IPS-18a (cell line): ENCODE measurements around the gene ATP1B1.

Source experiments
- H3K27ac ChIP-seq: one replicate; pipeline ENCODE4 v1.5.1; 2013; ENCODE audit warnings: low read length
- H3K27me3 ChIP-seq: one replicate; pipeline ENCODE4 v1.6.1; 2013; ENCODE audit warnings: mild to moderate bottlenecking, low read length; ENCODE audit not compliant: control insufficient read depth, insufficient read depth
- H3K36me3 ChIP-seq: one replicate; pipeline ENCODE4 v1.6.1; 2013; ENCODE audit warnings: low read depth, low read length; ENCODE audit not compliant: control insufficient read depth
- H3K4me1 ChIP-seq: one replicate; pipeline ENCODE4 v1.6.1; 2013; ENCODE audit warnings: low read depth, low read length; ENCODE audit not compliant: control insufficient read depth
- H3K4me3 ChIP-seq: one replicate; pipeline ENCODE4 v1.5.1; 2013; ENCODE audit warnings: low read length
- H3K9ac ChIP-seq: one replicate; pipeline ENCODE4 v1.6.1; 2013; ENCODE audit warnings: mild to moderate bottlenecking, low read length, moderate library complexity
- H3K9me3 ChIP-seq: one replicate; pipeline ENCODE4 v1.6.1; 2013; ENCODE audit warnings: low read depth, low read length; ENCODE audit not compliant: control insufficient read depth

The ATP1B1 gene

DNA sequence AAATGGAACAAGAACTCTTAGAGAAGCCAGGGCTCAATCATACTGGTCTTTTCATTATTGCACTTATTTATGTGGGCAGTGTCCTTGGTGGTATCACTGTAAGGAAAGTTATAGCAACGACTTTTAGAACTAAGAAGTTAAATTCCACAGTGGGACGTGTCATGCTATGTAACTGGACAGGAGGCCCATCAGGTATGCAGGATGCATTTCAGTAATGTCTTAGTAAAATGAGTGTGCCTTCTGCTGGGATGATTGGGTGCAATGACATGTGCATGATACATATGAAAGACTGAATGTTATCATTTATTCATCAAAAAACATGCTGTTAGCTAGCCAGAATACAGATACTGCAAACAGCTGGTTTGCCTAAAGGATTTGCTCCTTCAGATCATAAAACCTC, 6.9 kb upstream of the ATP1B1 start:
- no peak overlapping the region for H3K4me3 ChIP-seq
- no peak overlapping the region for H3K9ac ChIP-seq
- H3K4me1 ChIP-seq = peaks cover 10% of the 10 kb centered on the region
- peaks cover 8% of the 10 kb centered on the region for H3K27me3 ChIP-seq
- H3K36me3 ChIP-seq = no peaks in the 10 kb centered on the region
- H3K27ac ChIP-seq = no peak overlapping the region
- H3K9me3 ChIP-seq = no peaks in the 10 kb centered on the region

DNA sequence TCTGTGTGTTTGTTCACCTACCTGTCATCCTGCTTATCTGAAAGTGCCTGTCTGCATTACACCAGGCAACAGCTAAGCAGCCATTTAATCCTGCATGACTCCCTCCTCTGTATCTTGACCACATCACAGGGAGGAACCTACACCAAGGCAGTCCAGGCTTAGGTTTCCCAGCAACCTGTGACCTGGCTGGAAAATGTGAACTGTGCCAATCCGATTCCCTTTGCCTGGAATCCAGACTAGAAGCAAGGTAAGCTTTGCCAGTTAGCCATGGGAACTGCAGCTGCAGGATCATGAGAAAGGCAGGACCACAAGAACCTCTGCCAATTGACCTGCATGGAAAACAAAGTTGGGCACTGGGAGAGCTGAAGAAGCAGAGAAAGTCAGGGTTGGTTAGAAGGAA, 6.3 kb upstream of the ATP1B1 start:
- no peaks in the 10 kb centered on the region for H3K36me3 ChIP-seq
- H3K27ac ChIP-seq = no peak overlapping the region
- no peak overlapping the region for H3K4me3 ChIP-seq

DNA sequence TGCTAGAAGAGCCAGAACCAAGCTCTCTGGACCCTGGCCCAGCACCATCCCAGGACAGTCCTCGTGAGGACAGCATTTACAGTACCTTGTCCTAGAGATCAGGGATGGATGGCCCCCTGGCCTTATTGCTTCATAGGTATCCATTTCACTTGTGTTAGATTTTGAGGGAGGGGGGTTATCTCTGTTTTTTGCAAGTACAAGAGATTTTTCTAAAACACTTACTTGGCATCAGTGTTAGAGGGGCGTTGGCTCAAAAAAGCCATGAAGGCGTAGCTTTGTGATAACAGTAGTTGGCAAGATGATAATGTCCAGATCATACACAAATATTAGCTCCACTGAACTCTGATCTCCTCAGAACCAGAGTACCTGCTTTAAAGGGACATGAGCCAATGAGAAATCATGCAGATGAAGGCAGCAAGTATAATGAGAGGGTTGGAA, 5.8 kb upstream of the ATP1B1 start:
- Histone ChIP-seq H3K9ac (no peak overlapping the region), H3K27ac (no peak overlapping the region), H3K36me3 (no peaks in the 10 kb centered on the region), H3K4me3 (no peak overlapping the region), H3K9me3 (no peaks in the 10 kb centered on the region), H3K27me3 (peaks cover 12% of the 10 kb centered on the region), H3K4me1 (peaks cover 18% of the 10 kb centered on the region)

More for the DNA sequence above, 6.3 kb upstream of the ATP1B1 start:
- Histone ChIP-seq H3K9ac (no peak overlapping the region), H3K9me3 (no peaks in the 10 kb centered on the region), H3K4me1 (peaks cover 16% of the 10 kb centered on the region), H3K27me3 (peaks cover 12% of the 10 kb centered on the region)

DNA sequence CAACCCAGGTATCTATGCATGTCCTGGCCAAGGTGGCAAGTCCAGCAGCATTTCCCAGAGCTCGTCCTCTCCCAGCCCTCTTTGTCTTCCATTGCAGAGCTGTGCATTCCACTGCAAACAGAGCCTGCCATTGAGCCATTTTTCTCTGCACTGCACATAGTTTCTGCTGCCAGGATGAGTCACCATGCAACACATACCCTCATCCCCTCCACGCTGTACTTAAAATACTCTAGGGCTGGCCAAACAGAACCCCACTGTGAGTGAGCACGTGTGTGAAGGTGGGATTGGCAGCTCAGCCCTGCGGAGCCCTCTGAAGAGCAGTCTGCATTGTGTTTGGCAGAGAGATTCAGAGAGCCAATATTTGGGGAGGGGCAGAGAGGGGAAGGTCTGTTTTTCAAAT, 3.9 kb upstream of the ATP1B1 start:
- Histone ChIP-seq H3K36me3 (no peaks in the 10 kb centered on the region), H3K27ac (no peak overlapping the region), H3K27me3 (peaks cover 17% of the 10 kb centered on the region), H3K4me1 (peaks cover 18% of the 10 kb centered on the region), H3K9me3 (no peaks in the 10 kb centered on the region), H3K4me3 (no peak overlapping the region), H3K9ac (no peak overlapping the region)

DNA sequence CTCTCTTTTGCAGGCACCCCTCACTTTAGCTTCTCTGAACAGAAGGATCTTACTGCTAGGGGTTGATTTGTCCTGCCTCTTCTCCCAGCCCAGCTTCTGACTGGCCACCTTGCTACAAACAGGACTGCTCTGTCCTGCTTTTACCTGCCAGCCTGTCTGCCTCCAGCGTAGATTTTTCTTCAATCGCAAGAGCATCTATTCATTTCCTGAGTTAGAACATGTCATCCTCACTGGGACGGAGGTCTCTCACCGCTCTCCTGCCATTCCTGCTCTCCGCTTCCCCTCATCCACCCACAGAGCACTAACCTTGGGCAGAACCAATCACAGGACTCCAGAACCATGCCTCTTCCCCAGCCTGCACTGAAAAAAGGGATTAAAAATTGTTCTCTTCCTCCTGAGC, 3.5 kb upstream of the ATP1B1 start:
- H3K27me3 ChIP-seq = peaks cover 17% of the 10 kb centered on the region
- H3K4me1 ChIP-seq = peaks cover 18% of the 10 kb centered on the region
- H3K9ac ChIP-seq = no peak overlapping the region
- H3K4me3 ChIP-seq = no peak overlapping the region
- no peaks in the 10 kb centered on the region for H3K36me3 ChIP-seq
- no peak overlapping the region for H3K27ac ChIP-seq
- no peaks in the 10 kb centered on the region for H3K9me3 ChIP-seq

DNA sequence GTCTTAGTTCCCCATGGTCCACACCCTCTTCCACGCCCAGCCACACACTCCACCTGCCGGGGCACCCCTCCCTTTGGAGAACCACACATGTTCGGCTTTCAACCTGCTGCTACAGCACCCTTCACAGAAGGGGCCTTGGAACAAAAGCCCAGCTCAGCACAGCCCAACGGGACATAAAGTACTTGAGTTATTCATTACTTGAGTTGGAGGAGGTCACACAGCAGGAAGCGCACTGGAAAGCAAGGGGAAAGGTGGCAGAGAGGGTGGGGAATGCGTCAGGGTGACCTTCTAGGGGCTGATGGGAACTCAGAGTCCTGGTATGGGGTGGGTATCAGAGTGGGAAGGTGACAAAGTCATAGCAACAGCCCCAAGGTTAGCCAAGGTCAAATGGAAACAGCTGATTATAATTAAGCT, 3.0 kb upstream of the ATP1B1 start:
- peaks cover 21% of the 10 kb centered on the region for H3K4me1 ChIP-seq
- H3K36me3 ChIP-seq = no peaks in the 10 kb centered on the region
- peaks cover 17% of the 10 kb centered on the region for H3K27me3 ChIP-seq
- no peaks in the 10 kb centered on the region for H3K9me3 ChIP-seq
- H3K27ac ChIP-seq = no peak overlapping the region
- H3K4me3 ChIP-seq = no peak overlapping the region
- H3K9ac ChIP-seq = no peak overlapping the region

DNA sequence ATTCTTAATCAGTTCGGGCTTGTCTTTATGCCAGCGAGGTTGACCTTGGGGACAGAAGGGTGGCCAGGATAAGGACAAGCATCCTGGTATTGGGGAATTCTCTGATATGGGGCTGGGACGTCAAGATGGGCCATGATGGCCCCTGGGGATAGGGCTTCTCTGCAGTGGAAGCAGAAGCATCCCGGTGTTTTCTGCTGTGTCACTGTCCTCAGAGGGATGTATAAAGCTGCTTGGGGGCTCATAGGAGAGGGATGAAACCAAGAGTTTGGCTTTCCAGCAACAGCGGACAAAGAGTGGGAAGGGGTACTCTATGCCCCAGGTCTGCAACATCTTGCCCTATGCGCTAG, 1.4 kb upstream of the ATP1B1 start:
- peaks cover 17% of the 10 kb centered on the region for H3K27me3 ChIP-seq
- no peaks in the 10 kb centered on the region for H3K36me3 ChIP-seq
- peak overlapping the region; percentile 61 for H3K4me3 ChIP-seq
- peaks cover 37% of the 10 kb centered on the region for H3K4me1 ChIP-seq
- peak overlapping the region; percentile 57 for H3K9ac ChIP-seq
- no peaks in the 10 kb centered on the region for H3K9me3 ChIP-seq
- H3K27ac ChIP-seq = no peak overlapping the region

DNA sequence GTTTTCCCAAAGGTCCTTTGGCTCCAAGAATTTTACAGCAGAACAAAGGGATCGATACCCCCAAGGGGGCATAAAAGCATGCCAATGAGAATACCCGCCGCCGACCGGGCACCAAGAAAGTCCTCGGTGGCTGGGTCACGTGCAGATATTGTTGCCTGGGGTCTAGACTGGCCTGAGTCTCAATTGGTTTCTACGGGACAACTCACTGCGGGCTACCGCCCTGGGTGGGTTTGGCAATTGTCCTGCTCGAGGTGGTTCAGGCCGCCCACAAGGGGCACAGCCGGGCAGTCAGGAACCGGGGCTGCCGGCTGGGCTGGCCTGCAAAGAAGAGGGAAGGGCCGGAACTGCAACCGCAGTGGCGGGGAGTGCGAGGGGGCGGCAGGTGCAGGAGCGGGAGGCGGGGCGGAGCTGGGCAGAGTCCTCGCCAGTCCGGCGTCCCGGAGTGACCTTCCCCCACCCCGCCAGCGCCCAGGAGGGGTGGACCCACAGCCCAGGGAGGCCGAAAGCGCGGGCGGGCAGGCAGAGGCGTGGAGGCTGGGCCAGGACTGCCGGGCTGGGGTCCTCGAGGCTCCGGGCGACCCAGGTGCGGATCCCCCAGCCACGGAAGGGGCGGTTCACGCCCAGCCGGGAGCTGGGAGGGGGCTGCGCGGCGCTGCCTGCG, 926 bp upstream of the ATP1B1 start:
- Histone ChIP-seq H3K36me3 (no peaks in the 10 kb centered on the region), H3K27me3 (peaks cover 17% of the 10 kb centered on the region), H3K4me3 (peak overlapping the region; percentile 61), H3K27ac (no peak overlapping the region), H3K9ac (peak overlapping the region; percentile 57), H3K4me1 (peaks cover 42% of the 10 kb centered on the region), H3K9me3 (no peaks in the 10 kb centered on the region)

DNA sequence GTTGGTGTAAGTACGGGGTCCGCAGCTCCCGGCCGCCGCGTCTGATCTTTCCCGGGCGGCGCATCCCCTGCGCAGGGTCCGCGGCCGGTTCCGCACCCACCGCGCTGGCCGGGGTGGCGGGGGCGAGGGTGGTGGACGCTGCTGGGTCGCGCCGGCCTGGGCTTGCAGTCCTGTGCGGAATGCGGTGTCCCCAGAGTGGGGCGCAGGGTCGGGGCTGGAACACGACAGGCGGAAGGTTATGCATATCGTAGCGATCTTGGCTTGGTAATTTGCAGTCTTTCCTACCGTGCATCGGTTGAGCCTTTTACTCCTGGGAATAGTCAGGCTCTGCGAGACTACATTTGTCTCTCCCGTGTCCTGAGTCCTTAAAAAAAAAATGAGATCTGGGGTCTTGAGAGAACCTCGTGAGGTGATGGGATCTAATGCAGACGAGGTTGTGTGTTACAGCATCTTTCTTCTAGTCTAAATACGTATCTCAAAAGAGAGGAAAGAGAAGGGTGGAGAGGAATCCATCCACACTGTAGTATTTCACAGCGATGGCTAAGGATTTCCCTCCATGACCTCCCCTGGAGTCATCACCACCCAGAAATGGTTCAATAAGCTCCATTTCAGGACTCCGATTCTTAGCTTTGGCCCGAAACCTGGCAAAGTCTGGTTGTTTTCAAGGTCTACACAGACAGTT, 572 bp downstream of the ATP1B1 start:
- no peaks in the 10 kb centered on the region for H3K9me3 ChIP-seq
- H3K27ac ChIP-seq = no peak overlapping the region
- H3K4me3 ChIP-seq = peak overlapping the region; percentile 99
- H3K27me3 ChIP-seq = peaks cover 17% of the 10 kb centered on the region
- peaks cover 10% of the 10 kb centered on the region for H3K36me3 ChIP-seq
- H3K9ac ChIP-seq = peak overlapping the region; percentile 85
- H3K4me1 ChIP-seq = peaks cover 42% of the 10 kb centered on the region

DNA sequence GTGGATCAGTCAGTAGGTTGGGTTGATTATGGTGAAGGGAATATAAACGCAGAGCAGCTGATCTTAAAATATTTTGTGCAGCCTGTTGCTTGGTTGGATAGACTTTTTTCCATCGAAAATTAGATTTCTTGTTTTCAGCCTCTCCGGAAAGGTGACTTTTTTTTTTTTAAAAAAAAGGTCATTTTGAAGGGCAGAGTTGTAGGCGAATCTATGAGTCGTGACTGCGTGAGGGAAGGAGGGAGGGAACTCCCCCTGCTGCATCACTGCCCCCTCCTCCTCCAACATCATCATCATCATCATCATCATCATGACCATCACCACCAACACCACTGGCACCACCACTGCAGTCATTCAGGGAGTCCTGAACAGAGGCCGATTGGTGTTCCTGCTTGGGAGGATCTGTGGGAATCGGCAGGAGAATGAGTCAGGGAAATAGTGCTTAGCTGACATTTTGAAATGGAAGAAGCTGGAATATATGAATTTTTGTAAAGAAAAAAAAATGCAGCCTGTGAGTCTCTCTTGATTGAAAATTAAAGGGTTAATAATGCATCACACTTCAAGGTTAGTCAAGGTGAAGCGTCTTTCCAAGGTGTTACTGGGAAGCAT, 1.2 kb downstream of the ATP1B1 start:
- Histone ChIP-seq H3K9ac (peak overlapping the region; percentile 85), H3K27ac (no peak overlapping the region), H3K9me3 (no peaks in the 10 kb centered on the region), H3K4me1 (peaks cover 36% of the 10 kb centered on the region), H3K36me3 (peaks cover 16% of the 10 kb centered on the region), H3K27me3 (peaks cover 17% of the 10 kb centered on the region), H3K4me3 (peak overlapping the region; percentile 99)

DNA sequence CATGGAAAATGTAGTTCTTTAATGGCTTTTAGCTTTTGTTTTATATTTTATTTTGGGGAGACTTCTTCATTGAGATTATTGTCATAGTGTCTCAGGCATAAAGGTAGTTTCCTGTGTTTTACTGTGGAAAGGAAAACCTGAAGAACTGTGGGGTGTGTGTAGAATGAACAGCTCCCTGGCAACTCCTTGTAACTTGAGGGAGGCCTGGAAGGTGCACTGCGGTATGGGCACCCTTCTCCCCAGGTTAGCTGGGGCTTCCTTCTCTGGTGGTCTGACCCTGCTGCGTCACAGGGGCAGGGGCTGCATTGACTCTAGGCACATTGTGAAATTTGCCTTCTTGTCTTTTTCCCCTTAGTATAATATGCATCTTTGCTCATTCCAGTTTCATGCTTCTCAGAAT, 1.7 kb downstream of the ATP1B1 start:
- Histone ChIP-seq H3K4me1 (peaks cover 32% of the 10 kb centered on the region), H3K27ac (no peak overlapping the region)

More for the DNA sequence above, 1.7 kb downstream of the ATP1B1 start:
- H3K36me3 ChIP-seq = peaks cover 16% of the 10 kb centered on the region
- peak overlapping the region; percentile 99 for H3K4me3 ChIP-seq
- peaks cover 17% of the 10 kb centered on the region for H3K27me3 ChIP-seq
- H3K9ac ChIP-seq = no peak overlapping the region
- no peaks in the 10 kb centered on the region for H3K9me3 ChIP-seq
